Ishikawa (cell line): ENCODE measurements around the gene C1orf198.

ENCODE experiments used
- CEBPB ChIP-seq: IDR thresholded peaks from 2 replicates; pipeline ENCODE4 v1.6.1; 2012
- CREB1 ChIP-seq: IDR thresholded peaks from 2 replicates; pipeline ENCODE4 v1.6.1; 2012; ENCODE audit warnings: low read depth
- EGR1 ChIP-seq: IDR thresholded peaks from 2 replicates; pipeline ENCODE4 v1.6.1; 2012
- EP300 ChIP-seq: IDR thresholded peaks from 2 replicates; pipeline ENCODE4 v1.6.1; 2012; ENCODE audit warnings: borderline replicate concordance
- FOXM1 ChIP-seq: IDR thresholded peaks from 2 replicates; pipeline ENCODE4 v1.6.1; 2012; ENCODE audit warnings: low read depth, borderline replicate concordance
- NFIC ChIP-seq: IDR thresholded peaks from 2 replicates; pipeline ENCODE4 v1.6.1; 2012
- RAD21 ChIP-seq: IDR thresholded peaks from 2 replicates; pipeline ENCODE4 v1.6.1; 2012; ENCODE audit warnings: low read depth
- TAF1 ChIP-seq: IDR thresholded peaks from 2 replicates; pipeline ENCODE4 v1.6.1; 2012; ENCODE audit warnings: low read depth, mild to moderate bottlenecking
- TCF12 ChIP-seq: IDR thresholded peaks from 2 replicates; pipeline ENCODE4 v1.6.1; 2012; ENCODE audit warnings: low read depth
- TEAD4 ChIP-seq: IDR thresholded peaks from 2 replicates; pipeline ENCODE4 v1.6.1; 2012
- YY1 ChIP-seq: IDR thresholded peaks from 2 replicates; pipeline ENCODE4 v1.6.1; 2012; ENCODE audit warnings: low read depth
- ZBTB7A ChIP-seq: IDR thresholded peaks from 2 replicates; pipeline ENCODE4 v1.6.1; 2012; ENCODE audit warnings: low read depth
- TF ChIP-seq, protein P1 (sequence below): IDR thresholded peaks from 2 replicates; pipeline ENCODE4 v1.6.1; 2012
- TF ChIP-seq, protein P2 (sequence below): IDR thresholded peaks from 2 replicates; pipeline ENCODE4 v1.6.1; 2012; ENCODE audit warnings: low read depth, mild to moderate bottlenecking
- TF ChIP-seq, protein P3 (sequence below): IDR thresholded peaks from 2 replicates; pipeline ENCODE4 v1.6.1; 2012

The C1orf198 gene

DNA sequence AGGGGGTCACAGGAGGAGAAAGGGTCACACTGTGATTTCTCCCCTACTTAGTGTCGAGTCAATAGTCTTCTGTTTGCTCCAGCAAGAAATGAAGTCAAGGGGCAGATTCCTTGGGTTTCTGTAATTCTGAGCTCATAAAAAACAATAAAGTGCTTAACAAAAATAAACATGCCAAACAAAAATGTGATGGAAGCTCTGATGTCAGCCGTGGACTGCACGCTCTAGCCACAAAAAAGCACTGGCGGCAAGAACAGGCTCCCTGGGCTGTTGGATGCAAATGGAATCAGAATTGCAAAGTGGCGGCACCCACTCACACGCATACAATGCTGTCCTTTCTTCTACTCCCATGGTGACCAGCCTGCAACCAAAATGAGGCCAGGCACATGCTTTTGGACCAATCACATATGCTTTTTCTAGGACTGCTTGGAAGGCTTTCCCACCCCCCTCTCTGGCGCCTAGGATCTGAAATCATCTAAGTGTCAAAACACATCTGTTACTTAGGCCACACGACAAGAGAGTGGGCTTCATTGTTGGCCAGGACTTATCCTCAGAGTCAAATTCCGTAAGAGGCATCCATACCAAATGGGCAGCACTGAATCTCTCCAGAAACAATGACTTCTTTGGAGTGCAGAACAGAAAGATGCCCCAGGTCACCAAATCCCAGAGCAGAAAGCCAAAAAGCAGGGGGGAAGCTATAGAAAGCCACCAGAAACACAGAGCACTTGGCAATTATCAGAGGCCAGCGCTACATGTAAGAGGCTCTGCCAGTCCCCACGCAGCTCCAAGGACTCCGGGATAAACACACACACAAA is 9.2 kb downstream of the C1orf198 start:
- TF ChIP-seq, protein P1, sequence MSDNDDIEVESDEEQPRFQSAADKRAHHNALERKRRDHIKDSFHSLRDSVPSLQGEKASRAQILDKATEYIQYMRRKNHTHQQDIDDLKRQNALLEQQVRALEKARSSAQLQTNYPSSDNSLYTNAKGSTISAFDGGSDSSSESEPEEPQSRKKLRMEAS = no peak
- TF ChIP-seq TCF12 = no peak
- TF ChIP-seq FOXM1 = no peak
- TF ChIP-seq EGR1 = no peak
- TF ChIP-seq TAF1 = no peak
- no peak for TF ChIP-seq TEAD4
- TF ChIP-seq, protein P2, sequence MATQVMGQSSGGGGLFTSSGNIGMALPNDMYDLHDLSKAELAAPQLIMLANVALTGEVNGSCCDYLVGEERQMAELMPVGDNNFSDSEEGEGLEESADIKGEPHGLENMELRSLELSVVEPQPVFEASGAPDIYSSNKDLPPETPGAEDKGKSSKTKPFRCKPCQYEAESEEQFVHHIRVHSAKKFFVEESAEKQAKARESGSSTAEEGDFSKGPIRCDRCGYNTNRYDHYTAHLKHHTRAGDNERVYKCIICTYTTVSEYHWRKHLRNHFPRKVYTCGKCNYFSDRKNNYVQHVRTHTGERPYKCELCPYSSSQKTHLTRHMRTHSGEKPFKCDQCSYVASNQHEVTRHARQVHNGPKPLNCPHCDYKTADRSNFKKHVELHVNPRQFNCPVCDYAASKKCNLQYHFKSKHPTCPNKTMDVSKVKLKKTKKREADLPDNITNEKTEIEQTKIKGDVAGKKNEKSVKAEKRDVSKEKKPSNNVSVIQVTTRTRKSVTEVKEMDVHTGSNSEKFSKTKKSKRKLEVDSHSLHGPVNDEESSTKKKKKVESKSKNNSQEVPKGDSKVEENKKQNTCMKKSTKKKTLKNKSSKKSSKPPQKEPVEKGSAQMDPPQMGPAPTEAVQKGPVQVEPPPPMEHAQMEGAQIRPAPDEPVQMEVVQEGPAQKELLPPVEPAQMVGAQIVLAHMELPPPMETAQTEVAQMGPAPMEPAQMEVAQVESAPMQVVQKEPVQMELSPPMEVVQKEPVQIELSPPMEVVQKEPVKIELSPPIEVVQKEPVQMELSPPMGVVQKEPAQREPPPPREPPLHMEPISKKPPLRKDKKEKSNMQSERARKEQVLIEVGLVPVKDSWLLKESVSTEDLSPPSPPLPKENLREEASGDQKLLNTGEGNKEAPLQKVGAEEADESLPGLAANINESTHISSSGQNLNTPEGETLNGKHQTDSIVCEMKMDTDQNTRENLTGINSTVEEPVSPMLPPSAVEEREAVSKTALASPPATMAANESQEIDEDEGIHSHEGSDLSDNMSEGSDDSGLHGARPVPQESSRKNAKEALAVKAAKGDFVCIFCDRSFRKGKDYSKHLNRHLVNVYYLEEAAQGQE = no peak
- TF ChIP-seq ZBTB7A = no peak
- no peak for TF ChIP-seq YY1
- TF ChIP-seq, protein P3, sequence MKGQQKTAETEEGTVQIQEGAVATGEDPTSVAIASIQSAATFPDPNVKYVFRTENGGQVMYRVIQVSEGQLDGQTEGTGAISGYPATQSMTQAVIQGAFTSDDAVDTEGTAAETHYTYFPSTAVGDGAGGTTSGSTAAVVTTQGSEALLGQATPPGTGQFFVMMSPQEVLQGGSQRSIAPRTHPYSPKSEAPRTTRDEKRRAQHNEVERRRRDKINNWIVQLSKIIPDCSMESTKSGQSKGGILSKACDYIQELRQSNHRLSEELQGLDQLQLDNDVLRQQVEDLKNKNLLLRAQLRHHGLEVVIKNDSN = no peak
- TF ChIP-seq CEBPB = no peak
- no peak for TF ChIP-seq EP300
- TF ChIP-seq NFIC = no peak
- no peak for TF ChIP-seq RAD21
- no peak for TF ChIP-seq CREB1

DNA sequence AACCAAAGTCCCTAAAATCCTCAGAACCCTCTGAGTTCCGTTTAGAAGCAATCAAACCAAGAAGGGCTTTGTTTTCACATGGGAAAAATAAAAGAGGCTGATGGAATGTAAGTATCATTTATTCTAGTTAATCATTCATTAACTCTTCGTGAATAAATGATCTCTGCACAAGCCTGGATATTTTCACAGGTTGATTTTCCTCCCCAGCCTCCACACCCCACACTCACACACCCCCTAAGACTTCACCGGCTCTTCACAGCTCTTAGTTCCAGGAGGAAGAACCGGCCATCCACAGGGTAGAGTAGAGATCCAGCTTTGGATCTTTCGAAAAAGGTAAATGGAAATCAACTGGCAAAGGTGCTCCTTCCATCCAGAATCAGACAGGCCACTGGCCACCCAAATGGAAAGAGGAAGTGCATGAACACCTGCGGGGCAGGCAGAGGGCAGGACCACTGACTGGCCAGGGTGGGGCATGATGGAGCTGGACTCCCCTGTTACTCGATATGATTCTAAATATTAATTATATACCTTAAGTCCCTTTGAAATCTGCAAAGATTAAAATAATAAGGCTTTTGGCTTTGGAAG is 10.0 kb downstream of the C1orf198 start:
- TF ChIP-seq EP300 = no peak
- TF ChIP-seq ZBTB7A = no peak
- no peak for TF ChIP-seq CREB1
- TF ChIP-seq EGR1 = no peak
- TF ChIP-seq TAF1 = no peak
- TF ChIP-seq RAD21 = no peak
- TF ChIP-seq FOXM1 = no peak

DNA sequence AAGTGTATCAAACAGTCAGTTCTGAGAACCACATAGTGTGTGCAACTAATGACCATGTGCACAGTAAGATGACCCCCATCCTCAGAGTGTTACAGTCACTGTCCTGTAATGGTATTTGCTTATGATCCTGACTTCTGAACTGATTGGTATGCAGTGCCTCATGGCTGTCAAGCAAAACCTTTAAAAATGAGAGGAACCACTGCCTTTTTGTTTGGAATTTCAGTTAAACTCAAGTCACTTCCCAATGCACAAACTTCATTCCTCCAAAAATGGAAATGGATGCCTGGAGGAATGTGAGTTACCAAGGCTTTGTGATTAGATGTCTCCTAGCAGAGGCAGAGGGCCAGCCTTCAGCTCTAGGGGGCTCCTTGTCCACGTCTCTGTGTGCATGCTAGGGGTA is 10.5 kb downstream of the C1orf198 start:
- TF ChIP-seq EP300 (no peak), FOXM1 (no peak), TCF12 (no peak), CEBPB (no peak), TEAD4 (no peak), TAF1 (no peak), NFIC (no peak), CREB1 (no peak)
- TF ChIP-seq, protein P2 = no peak

DNA sequence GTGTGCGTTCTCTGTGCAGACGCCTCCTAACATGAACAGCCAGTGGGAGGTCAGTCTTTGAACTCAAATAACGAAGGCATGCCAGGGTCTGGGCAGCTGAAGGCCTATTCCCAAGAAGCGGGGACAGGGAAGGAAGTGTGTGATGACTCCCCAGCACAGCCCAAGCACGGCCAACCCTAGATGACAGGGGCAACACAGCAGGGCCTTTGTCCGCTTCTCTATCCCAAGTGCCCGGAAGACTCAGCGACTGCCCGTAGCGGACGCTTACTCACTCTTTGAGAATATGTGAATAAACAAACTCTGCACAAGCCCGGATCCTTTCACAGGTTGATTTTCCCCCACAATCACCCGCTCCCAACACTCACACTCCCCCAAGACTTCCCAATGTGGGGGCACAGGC is 11.2 kb downstream of the C1orf198 start:
- no peak for TF ChIP-seq ZBTB7A
- TF ChIP-seq CEBPB = no peak
- no peak for TF ChIP-seq EGR1
- TF ChIP-seq FOXM1 = no peak
- TF ChIP-seq CREB1 = no peak
- TF ChIP-seq EP300 = no peak
- TF ChIP-seq RAD21 = no peak
- no peak for TF ChIP-seq TAF1
- TF ChIP-seq TEAD4 = no peak
- TF ChIP-seq, protein P3 = no peak
- TF ChIP-seq TCF12 = no peak
- TF ChIP-seq, protein P1 = no peak
- TF ChIP-seq, protein P2 = no peak
- no peak for TF ChIP-seq YY1
- no peak for TF ChIP-seq NFIC
